ENCODE data around the gene WNT6. TPM values are rescaled to one million over a fixed set of nuclear protein-coding genes. Genes with fewer than 3 reads are reported as not detected.

The WNT6 gene
- polyA plus RNA-seq, 1 experiment: not detected

GRCh38 chr2:218819093-218819492 lies 40.5 kb upstream of the WNT6 start:
- no peak for DNase-seq (ENCODE audit: low read depth)
- Histone ChIP-seq H3K27me3 (ENCODE audit: control insufficient read depth, insufficient read depth, low read length) (no peaks in the 10 kb centered on the region), H3K36me3 (ENCODE audit: control insufficient read depth, insufficient read depth, low read length) (no peaks in the 10 kb centered on the region; the same call in 1 of the 2 replicates), H3K4me3 (ENCODE audit: low read depth, low read length) (no peak overlapping the region)
- CTCF ChIA-PET: interaction anchor here (1.0 kb wide), 1 partner anchor 29 kb away, joined by 3 read pairs; no protein-coding TSS in a partner anchor
- no peak for TF ChIP-seq CTCF (IDR thresholded peaks at IDR 0.05; ENCODE audit: insufficient read depth, low read depth, low read length)
- POLR2A ChIA-PET: no interaction called here

GRCh38 chr2:218820746-218821369 lies 38.7 kb upstream of the WNT6 start:
- H3K27me3 ChIP-seq (ENCODE audit: control insufficient read depth, insufficient read depth, low read length): no peaks in the 10 kb centered on the region
- DNase-seq (ENCODE audit: low read depth): no peak
- H3K4me3 ChIP-seq (ENCODE audit: low read depth, low read length): no peak overlapping the region
- no peak for TF ChIP-seq CTCF (IDR thresholded peaks at IDR 0.05; ENCODE audit: insufficient read depth, low read depth, low read length)
- no peaks in the 10 kb centered on the region for H3K36me3 ChIP-seq (ENCODE audit: control insufficient read depth, insufficient read depth, low read length)
- POLR2A ChIA-PET: no interaction called here
- CTCF ChIA-PET: interaction anchor here (1.1 kb wide), 1 partner anchor 27 kb away, joined by 3 read pairs; no protein-coding TSS in a partner anchor

GRCh38 chr2:218821605-218822211 lies 37.9 kb upstream of the WNT6 start:
- Histone ChIP-seq H3K4me3 (ENCODE audit: low read depth, low read length) (no peak overlapping the region), H3K36me3 (ENCODE audit: control insufficient read depth, insufficient read depth, low read length) (no peaks in the 10 kb centered on the region), H3K27me3 (ENCODE audit: control insufficient read depth, insufficient read depth, low read length) (no peaks in the 10 kb centered on the region)
- ChIA-PET CTCF (no interaction called here), POLR2A (no interaction called here)
- no peak for DNase-seq (ENCODE audit: low read depth)
- TF ChIP-seq CTCF (IDR thresholded peaks at IDR 0.05; ENCODE audit: insufficient read depth, low read depth, low read length): no peak

GRCh38 chr2:218822622-218823021 lies 37.0 kb upstream of the WNT6 start:
- CTCF ChIA-PET: no interaction called here
- no peak for TF ChIP-seq CTCF (IDR thresholded peaks at IDR 0.05; ENCODE audit: insufficient read depth, low read depth, low read length)

GRCh38 chr2:218823196-218823855 lies 36.3 kb upstream of the WNT6 start:
- Histone ChIP-seq H3K27me3 (ENCODE audit: control insufficient read depth, insufficient read depth, low read length) (no peaks in the 10 kb centered on the region), H3K36me3 (ENCODE audit: control insufficient read depth, insufficient read depth, low read length) (no peaks in the 10 kb centered on the region), H3K4me3 (ENCODE audit: low read depth, low read length) (no peak overlapping the region)
- DNase-seq (ENCODE audit: low read depth): no peak
- CTCF ChIA-PET: no interaction called here
- POLR2A ChIA-PET: no interaction called here
- no peak for TF ChIP-seq CTCF (IDR thresholded peaks at IDR 0.05; ENCODE audit: insufficient read depth, low read depth, low read length)

More at GRCh38 chr2:218822622-218823021, 37.0 kb upstream of the WNT6 start:
- Histone ChIP-seq H3K36me3 (ENCODE audit: control insufficient read depth, insufficient read depth, low read length) (no peaks in the 10 kb centered on the region), H3K4me3 (ENCODE audit: low read depth, low read length) (no peak overlapping the region), H3K27me3 (ENCODE audit: control insufficient read depth, insufficient read depth, low read length) (no peaks in the 10 kb centered on the region)
- no peak for DNase-seq (ENCODE audit: low read depth)
- POLR2A ChIA-PET: no interaction called here
